ENCODE measurements around the gene GPR143. TPM values are rescaled to one million over a fixed set of nuclear protein-coding genes. Genes with fewer than 3 reads are reported as not detected.

Gene GPR143
- total and polyA plus RNA-seq, 4 donors: 0.33 to 1.4 (median 0.48) TPM

DNA sequence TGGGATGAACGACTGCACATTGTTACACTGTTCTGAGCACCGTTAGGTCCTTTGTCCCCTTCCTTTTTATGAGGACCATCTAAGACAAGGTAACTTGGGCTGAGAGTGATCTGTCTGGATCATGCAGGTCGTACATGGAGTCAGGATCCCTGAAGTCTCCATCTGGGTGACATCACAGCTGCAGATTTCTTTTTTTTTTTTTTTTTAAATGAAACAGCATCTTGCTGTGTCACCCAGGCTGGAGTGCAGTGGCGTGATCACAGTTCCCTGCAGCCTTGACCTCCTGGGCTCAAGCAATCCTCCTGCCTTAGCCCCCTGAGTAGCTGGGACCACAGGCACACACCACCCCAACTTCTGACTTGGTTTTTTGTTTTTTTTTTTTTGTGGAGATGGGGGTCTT, 37.1 kb upstream of the GPR143 start (continued):
- TF ChIP-seq, protein P1, sequence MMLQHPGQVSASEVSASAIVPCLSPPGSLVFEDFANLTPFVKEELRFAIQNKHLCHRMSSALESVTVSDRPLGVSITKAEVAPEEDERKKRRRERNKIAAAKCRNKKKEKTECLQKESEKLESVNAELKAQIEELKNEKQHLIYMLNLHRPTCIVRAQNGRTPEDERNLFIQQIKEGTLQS (IDR thresholded peaks at IDR 0.05): no peak
- no peak for TF ChIP-seq YY1 (IDR thresholded peaks at IDR 0.05)

DNA sequence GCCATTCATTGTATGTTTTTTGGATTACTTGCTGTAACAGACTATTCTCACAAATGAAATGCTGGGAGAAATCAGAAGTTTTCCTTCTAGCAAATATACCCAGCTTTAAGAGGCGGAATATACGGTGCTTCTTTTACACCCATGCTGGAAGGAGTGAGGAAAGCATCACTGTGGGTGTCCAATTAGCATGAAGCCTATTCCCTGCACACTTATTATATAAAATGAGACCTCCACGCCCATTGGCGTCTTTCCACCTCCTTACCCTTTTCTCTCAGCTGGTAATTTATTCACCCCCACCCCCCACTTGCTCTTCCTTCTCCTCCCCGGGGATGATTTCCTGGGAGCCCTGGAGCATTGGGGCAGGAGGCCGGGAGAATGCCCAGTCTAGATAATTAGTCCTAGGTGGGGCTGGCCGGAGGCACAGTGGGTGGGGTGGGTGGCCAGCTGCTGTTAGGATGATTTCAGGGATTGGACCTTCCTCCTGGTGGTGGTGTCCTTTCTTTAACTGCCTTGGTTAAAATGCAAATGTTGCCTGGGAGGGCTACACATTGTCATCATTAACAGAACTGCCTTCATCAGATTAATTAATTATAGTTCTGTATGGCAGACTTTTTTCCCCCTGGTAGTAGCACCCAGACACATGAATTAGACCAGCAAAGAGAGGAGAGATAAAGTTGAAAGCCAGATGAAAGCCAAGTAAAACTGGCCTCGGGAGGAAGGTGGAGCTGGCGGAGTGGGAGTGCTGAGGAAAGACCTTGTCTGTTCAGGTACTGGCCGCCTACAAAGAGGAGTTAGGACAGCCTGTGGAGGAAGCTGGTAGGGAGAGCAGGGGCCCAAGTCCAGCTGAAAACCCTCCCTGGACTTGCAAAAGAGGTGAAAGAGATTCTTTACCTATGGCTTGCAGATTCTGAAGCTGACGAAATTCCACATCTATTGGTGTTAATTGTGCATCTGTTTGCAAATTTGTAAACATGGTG, 32.0 kb upstream of the GPR143 start:
- H3K27ac ChIP-seq (ENCODE audit: low read depth in 1 of 2, low read length in 2 of 2): no peak overlapping the region
- H3K4me1 ChIP-seq (ENCODE audit: control insufficient read depth in 4 of 4, insufficient read depth in 4 of 4, low read length in 3 of 4): peaks cover 0 to 2% (median 0%) of the 10 kb centered on the region in 4 donors
- no peak overlapping the region for H3K9ac ChIP-seq (ENCODE audit: low read depth in 1 of 2, low read length in 2 of 2)
- H3K4me3 ChIP-seq (ENCODE audit: low read depth in 1 of 3, low read length in 3 of 3): no peak overlapping the region
- WGBS: 67% methylated on average over 11 of the region's 11 CpGs
- no peaks in the 10 kb centered on the region for H3K36me3 ChIP-seq (ENCODE audit: control insufficient read depth in 4 of 4, insufficient read depth in 3 of 4, low read depth in 1 of 4, low read length in 3 of 4)
- DNase-seq (ENCODE audit: low spot score): no peak
- H3K27me3 ChIP-seq (ENCODE audit: control insufficient read depth in 4 of 4, insufficient read depth in 4 of 4, low read length in 3 of 4): no peaks in the 10 kb centered on the region
- H3K9me3 ChIP-seq (ENCODE audit: control insufficient read depth in 4 of 4, low read length in 3 of 4): peaks cover 0 to 5% (median 2%) of the 10 kb centered on the region in 4 donors
- TF ChIP-seq, protein P2, sequence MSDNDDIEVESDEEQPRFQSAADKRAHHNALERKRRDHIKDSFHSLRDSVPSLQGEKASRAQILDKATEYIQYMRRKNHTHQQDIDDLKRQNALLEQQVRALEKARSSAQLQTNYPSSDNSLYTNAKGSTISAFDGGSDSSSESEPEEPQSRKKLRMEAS (IDR thresholded peaks at IDR 0.05): no peak
- TF ChIP-seq HNF4A (conservative IDR thresholded peaks at IDR 0.05): peak; percentile 21 to 26

DNA sequence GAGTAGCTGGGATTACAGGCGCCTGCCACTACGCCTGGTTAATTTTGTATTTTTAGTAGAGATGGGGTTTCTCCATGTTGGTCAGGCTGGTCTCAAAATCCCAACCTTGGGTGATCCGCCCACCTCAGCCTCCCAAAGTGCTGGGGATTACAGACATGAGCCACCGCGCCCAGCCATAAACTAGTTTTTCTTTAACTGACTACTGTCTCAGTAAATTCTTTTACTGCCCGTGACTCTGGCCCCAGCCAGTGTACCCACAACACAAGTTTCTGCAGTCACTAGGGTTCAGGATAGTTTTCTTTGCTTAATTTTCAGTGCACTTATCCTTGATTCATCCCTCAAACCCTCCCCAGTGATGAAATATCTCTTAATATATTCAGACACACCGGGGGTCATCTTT, 28.8 kb upstream of the GPR143 start:
- TF ChIP-seq FOXA1 (IDR thresholded peaks at IDR 0.05) (no peak), TAF1 (conservative IDR thresholded peaks at IDR 0.05) (no peak), RAD21 (IDR thresholded peaks at IDR 0.05) (no peak), JUND (IDR thresholded peaks at IDR 0.05) (no peak)
- TF ChIP-seq, protein P3, sequence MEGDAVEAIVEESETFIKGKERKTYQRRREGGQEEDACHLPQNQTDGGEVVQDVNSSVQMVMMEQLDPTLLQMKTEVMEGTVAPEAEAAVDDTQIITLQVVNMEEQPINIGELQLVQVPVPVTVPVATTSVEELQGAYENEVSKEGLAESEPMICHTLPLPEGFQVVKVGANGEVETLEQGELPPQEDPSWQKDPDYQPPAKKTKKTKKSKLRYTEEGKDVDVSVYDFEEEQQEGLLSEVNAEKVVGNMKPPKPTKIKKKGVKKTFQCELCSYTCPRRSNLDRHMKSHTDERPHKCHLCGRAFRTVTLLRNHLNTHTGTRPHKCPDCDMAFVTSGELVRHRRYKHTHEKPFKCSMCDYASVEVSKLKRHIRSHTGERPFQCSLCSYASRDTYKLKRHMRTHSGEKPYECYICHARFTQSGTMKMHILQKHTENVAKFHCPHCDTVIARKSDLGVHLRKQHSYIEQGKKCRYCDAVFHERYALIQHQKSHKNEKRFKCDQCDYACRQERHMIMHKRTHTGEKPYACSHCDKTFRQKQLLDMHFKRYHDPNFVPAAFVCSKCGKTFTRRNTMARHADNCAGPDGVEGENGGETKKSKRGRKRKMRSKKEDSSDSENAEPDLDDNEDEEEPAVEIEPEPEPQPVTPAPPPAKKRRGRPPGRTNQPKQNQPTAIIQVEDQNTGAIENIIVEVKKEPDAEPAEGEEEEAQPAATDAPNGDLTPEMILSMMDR (IDR thresholded peaks at IDR 0.05; ENCODE audit: low read depth, low read length, missing input control): no peak
- TF ChIP-seq, protein P4, sequence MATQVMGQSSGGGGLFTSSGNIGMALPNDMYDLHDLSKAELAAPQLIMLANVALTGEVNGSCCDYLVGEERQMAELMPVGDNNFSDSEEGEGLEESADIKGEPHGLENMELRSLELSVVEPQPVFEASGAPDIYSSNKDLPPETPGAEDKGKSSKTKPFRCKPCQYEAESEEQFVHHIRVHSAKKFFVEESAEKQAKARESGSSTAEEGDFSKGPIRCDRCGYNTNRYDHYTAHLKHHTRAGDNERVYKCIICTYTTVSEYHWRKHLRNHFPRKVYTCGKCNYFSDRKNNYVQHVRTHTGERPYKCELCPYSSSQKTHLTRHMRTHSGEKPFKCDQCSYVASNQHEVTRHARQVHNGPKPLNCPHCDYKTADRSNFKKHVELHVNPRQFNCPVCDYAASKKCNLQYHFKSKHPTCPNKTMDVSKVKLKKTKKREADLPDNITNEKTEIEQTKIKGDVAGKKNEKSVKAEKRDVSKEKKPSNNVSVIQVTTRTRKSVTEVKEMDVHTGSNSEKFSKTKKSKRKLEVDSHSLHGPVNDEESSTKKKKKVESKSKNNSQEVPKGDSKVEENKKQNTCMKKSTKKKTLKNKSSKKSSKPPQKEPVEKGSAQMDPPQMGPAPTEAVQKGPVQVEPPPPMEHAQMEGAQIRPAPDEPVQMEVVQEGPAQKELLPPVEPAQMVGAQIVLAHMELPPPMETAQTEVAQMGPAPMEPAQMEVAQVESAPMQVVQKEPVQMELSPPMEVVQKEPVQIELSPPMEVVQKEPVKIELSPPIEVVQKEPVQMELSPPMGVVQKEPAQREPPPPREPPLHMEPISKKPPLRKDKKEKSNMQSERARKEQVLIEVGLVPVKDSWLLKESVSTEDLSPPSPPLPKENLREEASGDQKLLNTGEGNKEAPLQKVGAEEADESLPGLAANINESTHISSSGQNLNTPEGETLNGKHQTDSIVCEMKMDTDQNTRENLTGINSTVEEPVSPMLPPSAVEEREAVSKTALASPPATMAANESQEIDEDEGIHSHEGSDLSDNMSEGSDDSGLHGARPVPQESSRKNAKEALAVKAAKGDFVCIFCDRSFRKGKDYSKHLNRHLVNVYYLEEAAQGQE (IDR thresholded peaks at IDR 0.05): no peak
- TF ChIP-seq, protein P2 (IDR thresholded peaks at IDR 0.05): no peak
- H3K36me3 ChIP-seq (ENCODE audit: control insufficient read depth in 4 of 4, insufficient read depth in 3 of 4, low read depth in 1 of 4, low read length in 3 of 4): no peaks in the 10 kb centered on the region
- H3K27me3 ChIP-seq (ENCODE audit: control insufficient read depth in 4 of 4, insufficient read depth in 4 of 4, low read length in 3 of 4): no peaks in the 10 kb centered on the region
- 91% methylated on average over 7 of the region's 7 CpGs for WGBS
- H3K9ac ChIP-seq (ENCODE audit: low read depth in 1 of 2, low read length in 2 of 2): no peak overlapping the region
- no peak overlapping the region for H3K4me3 ChIP-seq (ENCODE audit: low read depth in 1 of 3, low read length in 3 of 3)
- no peaks in the 10 kb centered on the region for H3K9me3 ChIP-seq (ENCODE audit: control insufficient read depth in 4 of 4, low read length in 3 of 4)
- H3K4me1 ChIP-seq (ENCODE audit: control insufficient read depth in 4 of 4, insufficient read depth in 4 of 4, low read length in 3 of 4): peaks cover 3 to 13% (median 7%) of the 10 kb centered on the region in 4 donors
- no peak for DNase-seq (ENCODE audit: low spot score)
- H3K27ac ChIP-seq (ENCODE audit: low read depth in 1 of 2, low read length in 2 of 2): no peak overlapping the region
